ENCODE data around the gene SMPX.
A peak's percentile ranks its signal among the peaks of the same experiment; 100 is the strongest.

Gene SMPX

GRCh38 chrX:21656587-21657317, 101.2 kb downstream of the SMPX start:
- peak; percentile 1 for DNase-seq
